NCI-H2171 treated with DMSO at 0.1 percent for 48 hours (cell line): ENCODE data around the gene RSPO3.
"Not testable (repeated sequence)": the region's sequence is repeated elsewhere in the genome, so short reads cannot be mapped to it uniquely, and the experiment has no call there.

Experiments
- DNase-seq: peaks from one replicate; lab custom pipeline; 2025; lab: John Stamatoyannopoulos, UW

The RSPO3 gene

DNA sequence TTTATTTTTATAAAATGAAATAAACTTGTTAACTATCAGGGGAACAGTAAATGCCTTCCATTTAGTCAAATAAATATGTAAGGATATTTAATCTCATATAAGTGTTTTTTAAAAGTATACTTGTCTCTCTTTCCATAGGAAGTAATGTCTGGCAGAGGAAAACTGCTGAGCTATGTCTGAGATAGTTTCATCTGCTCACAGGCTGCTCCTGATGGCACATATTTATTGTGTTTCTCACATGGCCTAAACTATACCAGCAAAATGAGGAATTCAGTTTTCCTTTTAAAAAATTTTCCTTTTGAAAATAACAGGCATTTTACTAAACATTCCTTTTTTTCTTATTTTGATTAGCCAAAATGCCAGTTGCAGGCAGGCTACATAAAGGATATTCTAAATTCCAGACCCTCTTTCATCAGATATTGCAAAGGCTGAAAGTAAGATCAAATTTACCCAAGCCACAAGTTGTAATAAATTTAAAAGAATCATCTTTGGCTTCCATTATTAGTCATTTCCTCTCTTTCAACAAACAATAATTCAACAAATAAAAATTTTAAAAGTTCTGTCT, 88.1 kb downstream of the RSPO3 start:
- DNase-seq = no peak

GRCh38 chr6:127207591-127208120, 89.2 kb downstream of the RSPO3 start:
- DNase-seq = no peak

- DNase-seq = no peak
These were observed 92.3 kb downstream of the RSPO3 start for GRCh38 chr6:127210725-127211124.

DNA sequence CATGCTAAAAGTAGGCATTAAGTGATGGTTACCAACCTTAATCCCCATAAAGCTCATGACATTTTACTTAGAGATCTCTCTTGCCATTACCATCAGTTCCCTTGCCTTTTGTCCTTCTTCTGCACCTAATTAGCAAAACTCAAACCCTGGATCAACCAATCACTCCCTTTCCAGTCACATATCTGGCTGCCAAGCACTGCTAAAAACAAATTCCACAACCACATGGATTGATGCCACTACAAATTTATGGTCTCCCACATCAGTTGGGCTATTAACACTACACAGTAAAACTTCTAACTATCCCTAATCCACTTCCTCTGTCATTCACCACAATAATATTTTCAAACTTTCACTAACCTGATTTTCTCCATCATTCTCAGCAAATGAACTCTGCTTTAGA, 93.9 kb downstream of the RSPO3 start:
- DNase-seq = no peak

GRCh38 chr6:127214032-127214431, 95.6 kb downstream of the RSPO3 start:
- not testable (repeated sequence) for DNase-seq

- not testable (repeated sequence) for DNase-seq
These were observed 96.1 kb downstream of the RSPO3 start for GRCh38 chr6:127214531-127214930.

- DNase-seq = no peak
These were observed 97.5 kb downstream of the RSPO3 start for GRCh38 chr6:127215931-127216330.

GRCh38 chr6:127216810-127217789, 98.6 kb downstream of the RSPO3 start:
- no peak for DNase-seq

- DNase-seq = no peak
These were observed 101.4 kb downstream of the RSPO3 start for GRCh38 chr6:127219869-127220268.

DNA sequence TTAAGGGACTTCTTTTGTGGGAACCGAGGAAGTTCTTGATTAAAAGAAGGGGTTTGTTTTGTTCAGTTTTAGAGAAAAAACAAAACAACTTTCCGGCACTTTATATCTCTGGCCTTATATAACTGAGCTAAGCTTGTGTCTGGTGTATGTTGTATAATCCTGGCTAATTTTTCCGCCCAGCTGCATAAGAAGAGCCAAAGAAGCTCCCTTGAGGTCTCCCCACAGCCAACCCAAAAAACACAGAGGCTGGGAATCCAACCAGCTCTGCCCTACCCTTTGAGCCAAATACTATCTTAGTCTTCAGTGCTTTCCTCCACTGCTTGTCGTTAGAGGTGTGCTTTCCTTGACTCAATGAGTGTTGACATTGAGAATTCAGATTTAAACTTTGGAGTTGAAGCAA, 102.7 kb downstream of the RSPO3 start:
- DNase-seq = no peak

GRCh38 chr6:127222418-127222817, 103.9 kb downstream of the RSPO3 start:
- no peak for DNase-seq

GRCh38 chr6:127225497-127225896, 107.0 kb downstream of the RSPO3 start:
- no peak for DNase-seq

DNA sequence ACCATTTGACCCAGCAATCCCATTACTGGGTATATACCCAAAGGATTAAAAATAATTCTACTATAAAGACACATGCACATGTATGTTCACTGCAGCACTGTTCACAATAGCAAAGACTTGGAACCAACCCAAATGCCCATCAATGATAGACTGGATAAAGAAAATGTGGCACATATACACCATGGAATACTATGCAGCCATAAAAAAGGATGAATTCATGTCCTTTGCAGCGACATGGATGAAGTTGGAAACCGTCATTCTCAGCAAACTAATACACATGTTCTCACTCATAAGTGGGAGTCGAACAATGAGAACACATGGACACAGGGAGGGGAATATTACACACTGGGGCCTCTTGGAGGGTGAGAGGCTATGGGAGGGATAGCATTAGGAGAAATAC, 115.3 kb downstream of the RSPO3 start:
- DNase-seq = not testable (repeated sequence)

DNA sequence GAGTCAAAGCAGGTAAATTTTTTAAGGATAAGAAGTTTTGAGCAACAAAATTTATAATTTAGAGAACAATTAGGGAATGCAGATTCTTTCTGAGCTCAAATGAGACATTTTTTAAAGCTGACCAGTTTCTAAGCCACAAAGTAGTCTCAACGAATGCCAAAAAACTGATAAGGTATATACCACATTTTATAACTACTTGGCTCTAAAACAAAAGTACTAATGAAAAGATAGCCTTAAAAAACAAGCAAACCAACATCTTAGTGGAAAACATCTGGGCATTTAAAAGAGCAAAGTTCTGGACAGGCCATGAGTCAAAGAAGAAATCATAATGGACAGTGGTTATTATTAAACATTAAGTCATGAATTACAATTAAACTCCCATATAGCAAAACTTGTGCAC, 125.0 kb downstream of the RSPO3 start:
- no peak for DNase-seq
